Measurements from ENCODE around the gene EFNB3.
A peak's percentile ranks its signal among the peaks of the same experiment; 100 is the strongest.

The EFNB3 gene

DNA sequence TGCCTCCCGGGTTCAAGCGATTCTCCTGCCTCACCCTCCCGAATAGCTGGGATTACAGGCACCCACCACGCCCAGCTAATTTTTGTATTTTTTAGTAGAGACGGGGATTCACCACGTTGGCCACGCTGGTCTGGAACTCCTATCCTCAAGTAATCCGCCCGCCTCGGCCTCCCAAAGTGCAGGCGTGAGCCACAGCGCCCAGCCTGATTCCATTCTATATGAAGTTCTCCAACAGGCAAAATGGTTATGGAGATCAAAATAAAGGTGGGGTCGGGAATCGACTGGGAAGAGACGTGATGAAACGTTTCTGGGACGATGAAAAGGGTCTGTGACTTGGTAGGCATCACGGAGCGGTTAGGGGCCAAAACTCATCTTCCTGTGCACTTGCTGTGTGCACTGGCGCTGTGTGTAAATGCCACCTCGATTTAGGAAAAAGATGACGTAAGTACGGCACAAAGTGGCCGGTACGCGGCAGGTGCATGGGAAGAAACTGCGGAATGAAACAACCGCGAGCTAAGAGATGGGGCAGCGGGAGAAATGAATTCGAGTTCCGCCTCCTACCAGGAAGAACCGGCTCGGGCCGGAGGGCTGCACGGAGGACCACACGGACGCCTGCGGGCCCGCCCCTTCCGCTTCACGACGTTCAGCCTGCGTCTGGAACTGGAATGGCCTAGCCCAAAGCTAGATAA is 19.3 kb upstream of the EFNB3 start (continued):
- TF ChIP-seq, protein P1, sequence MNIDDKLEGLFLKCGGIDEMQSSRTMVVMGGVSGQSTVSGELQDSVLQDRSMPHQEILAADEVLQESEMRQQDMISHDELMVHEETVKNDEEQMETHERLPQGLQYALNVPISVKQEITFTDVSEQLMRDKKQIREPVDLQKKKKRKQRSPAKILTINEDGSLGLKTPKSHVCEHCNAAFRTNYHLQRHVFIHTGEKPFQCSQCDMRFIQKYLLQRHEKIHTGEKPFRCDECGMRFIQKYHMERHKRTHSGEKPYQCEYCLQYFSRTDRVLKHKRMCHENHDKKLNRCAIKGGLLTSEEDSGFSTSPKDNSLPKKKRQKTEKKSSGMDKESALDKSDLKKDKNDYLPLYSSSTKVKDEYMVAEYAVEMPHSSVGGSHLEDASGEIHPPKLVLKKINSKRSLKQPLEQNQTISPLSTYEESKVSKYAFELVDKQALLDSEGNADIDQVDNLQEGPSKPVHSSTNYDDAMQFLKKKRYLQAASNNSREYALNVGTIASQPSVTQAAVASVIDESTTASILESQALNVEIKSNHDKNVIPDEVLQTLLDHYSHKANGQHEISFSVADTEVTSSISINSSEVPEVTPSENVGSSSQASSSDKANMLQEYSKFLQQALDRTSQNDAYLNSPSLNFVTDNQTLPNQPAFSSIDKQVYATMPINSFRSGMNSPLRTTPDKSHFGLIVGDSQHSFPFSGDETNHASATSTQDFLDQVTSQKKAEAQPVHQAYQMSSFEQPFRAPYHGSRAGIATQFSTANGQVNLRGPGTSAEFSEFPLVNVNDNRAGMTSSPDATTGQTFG (tag by site-specific recombination; IDR thresholded peaks at IDR 0.05; ENCODE audit: borderline replicate concordance): no peak
- TF ChIP-seq ZNF350 (tag by site-specific recombination; IDR thresholded peaks at IDR 0.05) (no peak), YY2 (tag by site-specific recombination; IDR thresholded peaks at IDR 0.05) (no peak), ZBTB21 (tag by site-specific recombination; IDR thresholded peaks at IDR 0.05) (peak; percentile 69; the same call in 1 of the 2 replicates), ZNF184 (tag by site-specific recombination; IDR thresholded peaks at IDR 0.05) (no peak), ZNF544 (tag by site-specific recombination; IDR thresholded peaks at IDR 0.05) (no peak), ZIC2 (tag by site-specific recombination; IDR thresholded peaks at IDR 0.05) (peak; percentile 11; the same call in 1 of the 2 replicates), SCRT2 (tag by site-specific recombination; IDR thresholded peaks at IDR 0.05) (no peak), ZNF621 (tag by site-specific recombination; IDR thresholded peaks at IDR 0.05) (no peak), ZNF600 (tag by site-specific recombination; IDR thresholded peaks at IDR 0.05) (peak; percentile 92), ZNF121 (tag by site-specific recombination; IDR thresholded peaks at IDR 0.05) (no peak), ZNF169 (tag by site-specific recombination; IDR thresholded peaks at IDR 0.05) (no peak), HOXC10 (CRISPR knock-in tag; IDR thresholded peaks at IDR 0.05) (no peak), ZNF202 (tag by site-specific recombination; IDR thresholded peaks at IDR 0.05; ENCODE audit: borderline replicate concordance) (no peak), SCRT1 (tag by site-specific recombination; IDR thresholded peaks at IDR 0.05; ENCODE audit: borderline replicate concordance) (no peak), KLF1 (tag by site-specific recombination; IDR thresholded peaks at IDR 0.05) (peak; percentile 39; the same call in 1 of the 2 replicates)
- TF ChIP-seq, protein P2, sequence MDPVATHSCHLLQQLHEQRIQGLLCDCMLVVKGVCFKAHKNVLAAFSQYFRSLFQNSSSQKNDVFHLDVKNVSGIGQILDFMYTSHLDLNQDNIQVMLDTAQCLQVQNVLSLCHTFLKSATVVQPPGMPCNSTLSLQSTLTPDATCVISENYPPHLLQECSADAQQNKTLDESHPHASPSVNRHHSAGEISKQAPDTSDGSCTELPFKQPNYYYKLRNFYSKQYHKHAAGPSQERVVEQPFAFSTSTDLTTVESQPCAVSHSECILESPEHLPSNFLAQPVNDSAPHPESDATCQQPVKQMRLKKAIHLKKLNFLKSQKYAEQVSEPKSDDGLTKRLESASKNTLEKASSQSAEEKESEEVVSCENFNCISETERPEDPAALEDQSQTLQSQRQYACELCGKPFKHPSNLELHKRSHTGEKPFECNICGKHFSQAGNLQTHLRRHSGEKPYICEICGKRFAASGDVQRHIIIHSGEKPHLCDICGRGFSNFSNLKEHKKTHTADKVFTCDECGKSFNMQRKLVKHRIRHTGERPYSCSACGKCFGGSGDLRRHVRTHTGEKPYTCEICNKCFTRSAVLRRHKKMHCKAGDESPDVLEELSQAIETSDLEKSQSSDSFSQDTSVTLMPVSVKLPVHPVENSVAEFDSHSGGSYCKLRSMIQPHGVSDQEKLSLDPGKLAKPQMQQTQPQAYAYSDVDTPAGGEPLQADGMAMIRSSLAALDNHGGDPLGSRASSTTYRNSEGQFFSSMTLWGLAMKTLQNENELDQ (tag by site-specific recombination; IDR thresholded peaks at IDR 0.05; ENCODE audit: low read depth): no peak
- TF ChIP-seq, protein P3, sequence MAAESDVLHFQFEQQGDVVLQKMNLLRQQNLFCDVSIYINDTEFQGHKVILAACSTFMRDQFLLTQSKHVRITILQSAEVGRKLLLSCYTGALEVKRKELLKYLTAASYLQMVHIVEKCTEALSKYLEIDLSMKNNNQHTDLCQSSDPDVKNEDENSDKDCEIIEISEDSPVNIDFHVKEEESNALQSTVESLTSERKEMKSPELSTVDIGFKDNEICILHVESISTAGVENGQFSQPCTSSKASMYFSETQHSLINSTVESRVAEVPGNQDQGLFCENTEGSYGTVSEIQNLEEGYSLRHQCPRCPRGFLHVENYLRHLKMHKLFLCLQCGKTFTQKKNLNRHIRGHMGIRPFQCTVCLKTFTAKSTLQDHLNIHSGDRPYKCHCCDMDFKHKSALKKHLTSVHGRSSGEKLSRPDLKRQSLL (tag by site-specific recombination; IDR thresholded peaks at IDR 0.05): no peak
- TF ChIP-seq, protein P4, sequence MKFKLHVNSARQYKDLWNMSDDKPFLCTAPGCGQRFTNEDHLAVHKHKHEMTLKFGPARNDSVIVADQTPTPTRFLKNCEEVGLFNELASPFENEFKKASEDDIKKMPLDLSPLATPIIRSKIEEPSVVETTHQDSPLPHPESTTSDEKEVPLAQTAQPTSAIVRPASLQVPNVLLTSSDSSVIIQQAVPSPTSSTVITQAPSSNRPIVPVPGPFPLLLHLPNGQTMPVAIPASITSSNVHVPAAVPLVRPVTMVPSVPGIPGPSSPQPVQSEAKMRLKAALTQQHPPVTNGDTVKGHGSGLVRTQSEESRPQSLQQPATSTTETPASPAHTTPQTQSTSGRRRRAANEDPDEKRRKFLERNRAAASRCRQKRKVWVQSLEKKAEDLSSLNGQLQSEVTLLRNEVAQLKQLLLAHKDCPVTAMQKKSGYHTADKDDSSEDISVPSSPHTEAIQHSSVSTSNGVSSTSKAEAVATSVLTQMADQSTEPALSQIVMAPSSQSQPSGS (tag by site-specific recombination; IDR thresholded peaks at IDR 0.05; ENCODE audit: low read depth): peak; percentile 96
- TF ChIP-seq, protein P5, sequence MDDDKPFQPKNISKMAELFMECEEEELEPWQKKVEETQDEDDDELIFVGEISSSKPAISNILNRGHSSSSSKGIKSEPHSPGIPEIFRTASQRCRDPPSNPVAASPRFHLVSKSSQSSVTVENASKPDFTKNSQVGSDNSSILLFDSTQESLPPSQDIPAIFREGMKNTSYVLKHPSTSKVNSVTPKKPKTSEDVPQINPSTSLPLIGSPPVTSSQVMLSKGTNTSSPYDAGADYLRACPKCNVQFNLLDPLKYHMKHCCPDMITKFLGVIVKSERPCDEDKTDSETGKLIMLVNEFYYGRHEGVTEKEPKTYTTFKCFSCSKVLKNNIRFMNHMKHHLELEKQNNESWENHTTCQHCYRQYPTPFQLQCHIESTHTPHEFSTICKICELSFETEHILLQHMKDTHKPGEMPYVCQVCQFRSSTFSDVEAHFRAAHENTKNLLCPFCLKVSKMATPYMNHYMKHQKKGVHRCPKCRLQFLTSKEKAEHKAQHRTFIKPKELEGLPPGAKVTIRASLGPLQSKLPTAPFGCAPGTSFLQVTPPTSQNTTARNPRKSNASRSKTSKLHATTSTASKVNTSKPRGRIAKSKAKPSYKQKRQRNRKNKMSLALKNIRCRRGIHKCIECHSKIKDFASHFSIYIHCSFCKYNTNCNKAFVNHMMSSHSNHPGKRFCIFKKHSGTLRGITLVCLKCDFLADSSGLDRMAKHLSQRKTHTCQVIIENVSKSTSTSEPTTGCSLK (tag by site-specific recombination; IDR thresholded peaks at IDR 0.05): no peak
- TF ChIP-seq, protein P6, sequence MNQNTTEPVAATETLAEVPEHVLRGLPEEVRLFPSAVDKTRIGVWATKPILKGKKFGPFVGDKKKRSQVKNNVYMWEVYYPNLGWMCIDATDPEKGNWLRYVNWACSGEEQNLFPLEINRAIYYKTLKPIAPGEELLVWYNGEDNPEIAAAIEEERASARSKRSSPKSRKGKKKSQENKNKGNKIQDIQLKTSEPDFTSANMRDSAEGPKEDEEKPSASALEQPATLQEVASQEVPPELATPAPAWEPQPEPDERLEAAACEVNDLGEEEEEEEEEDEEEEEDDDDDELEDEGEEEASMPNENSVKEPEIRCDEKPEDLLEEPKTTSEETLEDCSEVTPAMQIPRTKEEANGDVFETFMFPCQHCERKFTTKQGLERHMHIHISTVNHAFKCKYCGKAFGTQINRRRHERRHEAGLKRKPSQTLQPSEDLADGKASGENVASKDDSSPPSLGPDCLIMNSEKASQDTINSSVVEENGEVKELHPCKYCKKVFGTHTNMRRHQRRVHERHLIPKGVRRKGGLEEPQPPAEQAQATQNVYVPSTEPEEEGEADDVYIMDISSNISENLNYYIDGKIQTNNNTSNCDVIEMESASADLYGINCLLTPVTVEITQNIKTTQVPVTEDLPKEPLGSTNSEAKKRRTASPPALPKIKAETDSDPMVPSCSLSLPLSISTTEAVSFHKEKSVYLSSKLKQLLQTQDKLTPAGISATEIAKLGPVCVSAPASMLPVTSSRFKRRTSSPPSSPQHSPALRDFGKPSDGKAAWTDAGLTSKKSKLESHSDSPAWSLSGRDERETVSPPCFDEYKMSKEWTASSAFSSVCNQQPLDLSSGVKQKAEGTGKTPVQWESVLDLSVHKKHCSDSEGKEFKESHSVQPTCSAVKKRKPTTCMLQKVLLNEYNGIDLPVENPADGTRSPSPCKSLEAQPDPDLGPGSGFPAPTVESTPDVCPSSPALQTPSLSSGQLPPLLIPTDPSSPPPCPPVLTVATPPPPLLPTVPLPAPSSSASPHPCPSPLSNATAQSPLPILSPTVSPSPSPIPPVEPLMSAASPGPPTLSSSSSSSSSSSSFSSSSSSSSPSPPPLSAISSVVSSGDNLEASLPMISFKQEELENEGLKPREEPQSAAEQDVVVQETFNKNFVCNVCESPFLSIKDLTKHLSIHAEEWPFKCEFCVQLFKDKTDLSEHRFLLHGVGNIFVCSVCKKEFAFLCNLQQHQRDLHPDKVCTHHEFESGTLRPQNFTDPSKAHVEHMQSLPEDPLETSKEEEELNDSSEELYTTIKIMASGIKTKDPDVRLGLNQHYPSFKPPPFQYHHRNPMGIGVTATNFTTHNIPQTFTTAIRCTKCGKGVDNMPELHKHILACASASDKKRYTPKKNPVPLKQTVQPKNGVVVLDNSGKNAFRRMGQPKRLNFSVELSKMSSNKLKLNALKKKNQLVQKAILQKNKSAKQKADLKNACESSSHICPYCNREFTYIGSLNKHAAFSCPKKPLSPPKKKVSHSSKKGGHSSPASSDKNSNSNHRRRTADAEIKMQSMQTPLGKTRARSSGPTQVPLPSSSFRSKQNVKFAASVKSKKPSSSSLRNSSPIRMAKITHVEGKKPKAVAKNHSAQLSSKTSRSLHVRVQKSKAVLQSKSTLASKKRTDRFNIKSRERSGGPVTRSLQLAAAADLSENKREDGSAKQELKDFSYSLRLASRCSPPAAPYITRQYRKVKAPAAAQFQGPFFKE (tag by site-specific recombination; IDR thresholded peaks at IDR 0.05; ENCODE audit: borderline replicate concordance): no peak
- TF ChIP-seq, protein P7, sequence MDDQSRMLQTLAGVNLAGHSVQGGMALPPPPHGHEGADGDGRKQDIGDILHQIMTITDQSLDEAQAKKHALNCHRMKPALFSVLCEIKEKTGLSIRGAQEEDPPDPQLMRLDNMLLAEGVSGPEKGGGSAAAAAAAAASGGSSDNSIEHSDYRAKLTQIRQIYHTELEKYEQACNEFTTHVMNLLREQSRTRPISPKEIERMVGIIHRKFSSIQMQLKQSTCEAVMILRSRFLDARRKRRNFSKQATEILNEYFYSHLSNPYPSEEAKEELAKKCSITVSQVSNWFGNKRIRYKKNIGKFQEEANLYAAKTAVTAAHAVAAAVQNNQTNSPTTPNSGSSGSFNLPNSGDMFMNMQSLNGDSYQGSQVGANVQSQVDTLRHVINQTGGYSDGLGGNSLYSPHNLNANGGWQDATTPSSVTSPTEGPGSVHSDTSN (CRISPR knock-in tag; IDR thresholded peaks at IDR 0.05): no peak; the same call in 1 of the 2 replicates

Data from HEK293 (cell line).